HEK293 (cell line): Measurements from ENCODE around the gene LDB2.

Experiments used
- GLI2 ChIP-seq: fragments of 450-650 bp; formaldehyde crosslinking; IDR thresholded peaks from 2 replicates; pipeline ENCODE4; 2017; ENCODE audit warnings: missing biosample characterization, missing genetic modification characterization, low read depth, borderline replicate concordance
- REPIN1 ChIP-seq: fragments of 450-650 bp; formaldehyde crosslinking; IDR thresholded peaks from 2 replicates; pipeline ENCODE4 v1.5.1; 2017; ENCODE audit warnings: missing biosample characterization, missing genetic modification characterization, low read depth
- TCF7L2 ChIP-seq: IDR thresholded peaks from 2 replicates; pipeline ENCODE4 v1.6.1; 2011; ENCODE audit warnings: low read depth, mild to moderate bottlenecking, inconsistent platforms, low read length, moderate library complexity, borderline replicate concordance
- YY2 ChIP-seq: fragments of 450-650 bp; formaldehyde crosslinking; IDR thresholded peaks from 2 replicates; pipeline ENCODE4 v1.5.1; 2016; ENCODE audit warnings: missing biosample characterization, missing genetic modification characterization
- ZFP41 ChIP-seq: fragments of 450-650 bp; formaldehyde crosslinking; IDR thresholded peaks from 2 replicates; pipeline ENCODE4 v1.5.1; 2016; ENCODE audit warnings: missing biosample characterization, missing genetic modification characterization, borderline replicate concordance
- ZNF174 ChIP-seq: fragments of 450-650 bp; formaldehyde crosslinking; IDR thresholded peaks from 2 replicates; pipeline ENCODE4 v1.5.0; 2017; ENCODE audit warnings: missing biosample characterization, mild to moderate bottlenecking, missing genetic modification characterization
- ZNF501 ChIP-seq: fragments of 450-650 bp; formaldehyde crosslinking; IDR thresholded peaks from 2 replicates; pipeline ENCODE4 v1.5.1; 2016; ENCODE audit warnings: missing biosample characterization, missing genetic modification characterization
- ZNF629 ChIP-seq: fragments of 450-650 bp; formaldehyde crosslinking; IDR thresholded peaks from 2 replicates; pipeline ENCODE4 v1.5.1; 2017; ENCODE audit warnings: missing biosample characterization, missing genetic modification characterization
- ZNF670 ChIP-seq: fragments of 450-650 bp; formaldehyde crosslinking; IDR thresholded peaks from 2 replicates; pipeline ENCODE4 v1.5.1; 2016; ENCODE audit warnings: missing biosample characterization, missing genetic modification characterization, low read depth
- ZNF776 ChIP-seq: fragments of 450-650 bp; formaldehyde crosslinking; IDR thresholded peaks from 2 replicates; pipeline ENCODE4 v1.5.0; 2017; ENCODE audit warnings: missing biosample characterization, missing genetic modification characterization, borderline replicate concordance
- ZNF830 ChIP-seq: fragments of 450-650 bp; IDR thresholded peaks from 2 replicates; pipeline ENCODE4 v1.5.0; 2018; ENCODE audit warnings: missing biosample characterization, missing genetic modification characterization, low read depth, mild to moderate bottlenecking, moderate library complexity
- TF ChIP-seq, protein P1 (sequence below): fragments of 450-650 bp; formaldehyde crosslinking; IDR thresholded peaks from 2 replicates; pipeline ENCODE4 v1.5.1; 2016; ENCODE audit warnings: missing biosample characterization, missing genetic modification characterization
- TF ChIP-seq, protein P2 (sequence below): fragments of 450-650 bp; formaldehyde crosslinking; IDR thresholded peaks from 2 replicates; pipeline ENCODE4 v1.5.1; 2016; ENCODE audit warnings: missing biosample characterization, missing genetic modification characterization

- TF ChIP-seq ZFP41 (tag by site-specific recombination) (no peak), ZNF670 (tag by site-specific recombination) (no peak), TCF7L2 (no peak), ZNF174 (no peak), ZNF830 (tag by site-specific recombination) (no peak), GLI2 (tag by site-specific recombination) (no peak), REPIN1 (tag by site-specific recombination) (no peak), ZNF776 (tag by site-specific recombination) (no peak), ZNF629 (tag by site-specific recombination) (no peak), ZNF501 (tag by site-specific recombination) (no peak), YY2 (tag by site-specific recombination) (no peak)
- TF ChIP-seq, protein P1, sequence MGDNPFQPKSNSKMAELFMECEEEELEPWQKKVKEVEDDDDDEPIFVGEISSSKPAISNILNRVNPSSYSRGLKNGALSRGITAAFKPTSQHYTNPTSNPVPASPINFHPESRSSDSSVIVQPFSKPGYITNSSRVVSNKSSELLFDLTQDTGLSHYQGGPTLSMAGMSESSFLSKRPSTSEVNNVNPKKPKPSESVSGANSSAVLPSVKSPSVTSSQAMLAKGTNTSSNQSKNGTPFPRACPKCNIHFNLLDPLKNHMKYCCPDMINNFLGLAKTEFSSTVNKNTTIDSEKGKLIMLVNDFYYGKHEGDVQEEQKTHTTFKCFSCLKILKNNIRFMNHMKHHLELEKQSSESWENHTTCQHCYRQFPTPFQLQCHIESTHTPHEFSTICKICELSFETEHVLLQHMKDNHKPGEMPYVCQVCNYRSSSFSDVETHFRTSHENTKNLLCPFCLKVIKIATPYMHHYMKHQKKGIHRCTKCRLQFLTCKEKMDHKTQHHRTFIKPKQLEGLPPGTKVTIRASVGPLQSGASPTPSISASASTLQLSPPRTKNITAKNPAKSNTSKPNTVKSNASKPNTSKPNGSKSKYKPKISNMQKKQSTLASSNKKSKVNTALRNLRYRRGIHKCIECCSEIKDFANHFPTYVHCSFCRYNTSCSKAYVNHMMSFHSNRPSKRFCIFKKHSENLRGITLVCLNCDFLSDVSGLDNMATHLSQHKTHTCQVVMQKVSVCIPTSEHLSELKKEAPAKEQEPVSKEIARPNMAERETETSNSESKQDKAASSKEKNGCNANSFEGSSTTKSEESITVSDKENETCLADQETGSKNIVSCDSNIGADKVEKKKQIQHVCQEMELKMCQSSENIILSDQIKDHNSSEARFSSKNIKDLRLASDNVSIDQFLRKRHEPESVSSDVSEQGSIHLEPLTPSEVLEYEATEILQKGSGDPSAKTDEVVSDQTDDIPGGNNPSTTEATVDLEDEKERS (tag by site-specific recombination), result no peak
- TF ChIP-seq, protein P2, sequence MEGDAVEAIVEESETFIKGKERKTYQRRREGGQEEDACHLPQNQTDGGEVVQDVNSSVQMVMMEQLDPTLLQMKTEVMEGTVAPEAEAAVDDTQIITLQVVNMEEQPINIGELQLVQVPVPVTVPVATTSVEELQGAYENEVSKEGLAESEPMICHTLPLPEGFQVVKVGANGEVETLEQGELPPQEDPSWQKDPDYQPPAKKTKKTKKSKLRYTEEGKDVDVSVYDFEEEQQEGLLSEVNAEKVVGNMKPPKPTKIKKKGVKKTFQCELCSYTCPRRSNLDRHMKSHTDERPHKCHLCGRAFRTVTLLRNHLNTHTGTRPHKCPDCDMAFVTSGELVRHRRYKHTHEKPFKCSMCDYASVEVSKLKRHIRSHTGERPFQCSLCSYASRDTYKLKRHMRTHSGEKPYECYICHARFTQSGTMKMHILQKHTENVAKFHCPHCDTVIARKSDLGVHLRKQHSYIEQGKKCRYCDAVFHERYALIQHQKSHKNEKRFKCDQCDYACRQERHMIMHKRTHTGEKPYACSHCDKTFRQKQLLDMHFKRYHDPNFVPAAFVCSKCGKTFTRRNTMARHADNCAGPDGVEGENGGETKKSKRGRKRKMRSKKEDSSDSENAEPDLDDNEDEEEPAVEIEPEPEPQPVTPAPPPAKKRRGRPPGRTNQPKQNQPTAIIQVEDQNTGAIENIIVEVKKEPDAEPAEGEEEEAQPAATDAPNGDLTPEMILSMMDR (tag by site-specific recombination), result no peak
Observed at GRCh38 chr4:16669036-16669435, 229.4 kb downstream of the LDB2 start.
